Dendritic cell treated with granulocyte-macrophage colony-stimulating factor and Interleukin-4, amounts not matched to agents 40 ng/mL and 50 ng/mL, for 4 days (primary cell): ENCODE measurements around the gene CFP.
"Not testable (repeated sequence)": the region's sequence is repeated elsewhere in the genome, so short reads cannot be mapped to it uniquely, and the experiment has no call there.

Experiments used
- H3K27ac Mint-ChIP-seq: one replicate; pipeline ENCODE4 v1.8.0; 2022; ENCODE audit warnings: mild to moderate bottlenecking, mixed read lengths
- H3K27me3 Mint-ChIP-seq: one replicate; pipeline ENCODE4 v1.8.0; 2022; ENCODE audit warnings: mild to moderate bottlenecking, mixed read lengths
- H3K36me3 Mint-ChIP-seq: one replicate; pipeline ENCODE4 v1.8.0; 2022; ENCODE audit warnings: low read depth, mixed read lengths
- H3K4me1 Mint-ChIP-seq: one replicate; pipeline ENCODE4 v1.8.0; 2022; ENCODE audit warnings: low read depth, mixed read lengths
- H3K4me3 Mint-ChIP-seq: one replicate; pipeline ENCODE4 v1.8.0; 2022; ENCODE audit warnings: mild to moderate bottlenecking, moderate library complexity, mixed read lengths
- H3K9me3 Mint-ChIP-seq: one replicate; pipeline ENCODE4 v1.8.0; 2022; ENCODE audit warnings: mixed read lengths
- intact Hi-C: fragments of 100-400 bp; cut with micrococcal nuclease; formaldehyde crosslinking; loops from one replicate; pipeline ENCODE4 v1.15.0; 2022

Gene CFP

GRCh38 chrX:47607091-47607490 is 22.6 kb downstream of the CFP start:
- H3K4me3 Mint-ChIP-seq, result no peak overlapping the region
- peaks cover 40% of the 10 kb centered on the region for H3K4me1 Mint-ChIP-seq
- no peaks in the 10 kb centered on the region for H3K36me3 Mint-ChIP-seq
- H3K27ac Mint-ChIP-seq, result no peak overlapping the region
- intact Hi-C loops, result no loop called here
- H3K27me3 Mint-ChIP-seq, result no peaks in the 10 kb centered on the region
- H3K9me3 Mint-ChIP-seq, result no peaks in the 10 kb centered on the region

GRCh38 chrX:47605024-47605423 is 24.7 kb downstream of the CFP start:
- peaks cover 31% of the 10 kb centered on the region for H3K4me1 Mint-ChIP-seq
- H3K27me3 Mint-ChIP-seq, result peaks cover 2% of the 10 kb centered on the region
- no peak overlapping the region for H3K4me3 Mint-ChIP-seq
- peak overlapping the region; percentile 55 for H3K27ac Mint-ChIP-seq
- no peaks in the 10 kb centered on the region for H3K36me3 Mint-ChIP-seq
- intact Hi-C loops, result no loop called here
- no peaks in the 10 kb centered on the region for H3K9me3 Mint-ChIP-seq

GRCh38 chrX:47603125-47603524 is 26.6 kb downstream of the CFP start:
- H3K27ac Mint-ChIP-seq, H3K4me3 Mint-ChIP-seq, H3K36me3 Mint-ChIP-seq, intact Hi-C loops, H3K27me3 Mint-ChIP-seq, H3K9me3 Mint-ChIP-seq: not testable (repeated sequence)
- H3K4me1 Mint-ChIP-seq, result peaks cover 14% of the 10 kb centered on the region

GRCh38 chrX:47597222-47597621 is 32.5 kb downstream of the CFP start:
- Mint-ChIP-seq H3K36me3 (peaks cover 6% of the 10 kb centered on the region), H3K27ac (no peak overlapping the region)

GRCh38 chrX:47596256-47596655 is 33.5 kb downstream of the CFP start:
- Mint-ChIP-seq H3K27me3 (peaks cover 3% of the 10 kb centered on the region), H3K9me3 (peaks cover 10% of the 10 kb centered on the region), H3K4me1 (peaks cover 5% of the 10 kb centered on the region), H3K27ac (no peak overlapping the region), H3K36me3 (peaks cover 6% of the 10 kb centered on the region), H3K4me3 (no peak overlapping the region)
- intact Hi-C loops, result no loop called here

More at GRCh38 chrX:47597222-47597621, 32.5 kb downstream of the CFP start:
- Mint-ChIP-seq H3K4me1 (peaks cover 5% of the 10 kb centered on the region), H3K27me3 (peaks cover 3% of the 10 kb centered on the region), H3K9me3 (peaks cover 10% of the 10 kb centered on the region), H3K4me3 (no peak overlapping the region)
- intact Hi-C loops, result no loop called here

- H3K27me3 Mint-ChIP-seq, result peaks cover 3% of the 10 kb centered on the region
- no peak overlapping the region for H3K27ac Mint-ChIP-seq
- H3K9me3 Mint-ChIP-seq, result peaks cover 10% of the 10 kb centered on the region
- no peak overlapping the region for H3K4me3 Mint-ChIP-seq
- peaks cover 5% of the 10 kb centered on the region for H3K4me1 Mint-ChIP-seq
- H3K36me3 Mint-ChIP-seq, result peaks cover 6% of the 10 kb centered on the region
- intact Hi-C loops, result no loop called here
Measured at GRCh38 chrX:47595716-47596251, 33.9 kb downstream of the CFP start.

- Mint-ChIP-seq H3K9me3 (peaks cover 10% of the 10 kb centered on the region), H3K27me3 (peaks cover 5% of the 10 kb centered on the region), H3K4me3 (no peak overlapping the region), H3K4me1 (peaks cover 12% of the 10 kb centered on the region), H3K36me3 (peaks cover 6% of the 10 kb centered on the region), H3K27ac (no peak overlapping the region)
- intact Hi-C loops, result no loop called here
Measured at GRCh38 chrX:47593522-47593921, 36.2 kb downstream of the CFP start.

GRCh38 chrX:47590984-47591383 is 38.7 kb downstream of the CFP start:
- Mint-ChIP-seq H3K27me3 (peaks cover 9% of the 10 kb centered on the region), H3K4me3 (no peak overlapping the region), H3K9me3 (no peaks in the 10 kb centered on the region), H3K36me3 (peaks cover 10% of the 10 kb centered on the region), H3K4me1 (peaks cover 13% of the 10 kb centered on the region), H3K27ac (no peak overlapping the region)
- intact Hi-C loops, result no loop called here

- Mint-ChIP-seq H3K4me1 (peaks cover 41% of the 10 kb centered on the region), H3K27me3 (peaks cover 9% of the 10 kb centered on the region), H3K9me3 (no peaks in the 10 kb centered on the region), H3K27ac (no peak overlapping the region), H3K4me3 (no peak overlapping the region), H3K36me3 (peaks cover 38% of the 10 kb centered on the region)
- intact Hi-C loops, result no loop called here
Measured at GRCh38 chrX:47587906-47588735, 41.6 kb downstream of the CFP start.

- Mint-ChIP-seq H3K9me3 (no peaks in the 10 kb centered on the region), H3K4me3 (no peak overlapping the region), H3K4me1 (peaks cover 48% of the 10 kb centered on the region), H3K27ac (no peak overlapping the region), H3K27me3 (peaks cover 9% of the 10 kb centered on the region), H3K36me3 (peaks cover 39% of the 10 kb centered on the region)
- intact Hi-C loops, result no loop called here
Measured at GRCh38 chrX:47587091-47587891, 42.4 kb downstream of the CFP start.

GRCh38 chrX:47586043-47586787 is 43.5 kb downstream of the CFP start:
- intact Hi-C loops, result no loop called here
- H3K4me1 Mint-ChIP-seq, result peaks cover 59% of the 10 kb centered on the region
- H3K27me3 Mint-ChIP-seq, result peaks cover 9% of the 10 kb centered on the region
- H3K4me3 Mint-ChIP-seq, result no peak overlapping the region
- no peak overlapping the region for H3K27ac Mint-ChIP-seq
- H3K9me3 Mint-ChIP-seq, result no peaks in the 10 kb centered on the region
- H3K36me3 Mint-ChIP-seq, result peaks cover 39% of the 10 kb centered on the region

- Mint-ChIP-seq H3K36me3 (peaks cover 39% of the 10 kb centered on the region), H3K27ac (no peak overlapping the region), H3K4me3 (no peak overlapping the region), H3K4me1 (peaks cover 59% of the 10 kb centered on the region), H3K27me3 (peaks cover 8% of the 10 kb centered on the region), H3K9me3 (no peaks in the 10 kb centered on the region)
- intact Hi-C loops, result no loop called here
Measured at GRCh38 chrX:47585273-47585672, 44.5 kb downstream of the CFP start.

GRCh38 chrX:47584714-47585113 is 45.0 kb downstream of the CFP start:
- H3K9me3 Mint-ChIP-seq, result no peaks in the 10 kb centered on the region
- intact Hi-C loops, result loop anchor here (5.0 kb wide), 1 partner anchor 48 kb away; no protein-coding TSS in a partner anchor
- no peak overlapping the region for H3K4me3 Mint-ChIP-seq
- no peak overlapping the region for H3K27ac Mint-ChIP-seq
- peaks cover 4% of the 10 kb centered on the region for H3K27me3 Mint-ChIP-seq
- H3K4me1 Mint-ChIP-seq, result peaks cover 56% of the 10 kb centered on the region
- peaks cover 39% of the 10 kb centered on the region for H3K36me3 Mint-ChIP-seq
